GM21825 (cell line): ENCODE results near the gene SEMA5A.
A peak's percentile ranks its signal among the peaks of the same experiment; 100 is the strongest.

Experiments used
- ATAC-seq: cut with Tn5 transposase; IDR thresholded peaks from one replicate; pipeline ENCODE4 v1.9.1; 2021; ENCODE audit warnings: mild to moderate bottlenecking, moderate library complexity; ENCODE audit not compliant: unreplicated experiment

The SEMA5A gene

DNA sequence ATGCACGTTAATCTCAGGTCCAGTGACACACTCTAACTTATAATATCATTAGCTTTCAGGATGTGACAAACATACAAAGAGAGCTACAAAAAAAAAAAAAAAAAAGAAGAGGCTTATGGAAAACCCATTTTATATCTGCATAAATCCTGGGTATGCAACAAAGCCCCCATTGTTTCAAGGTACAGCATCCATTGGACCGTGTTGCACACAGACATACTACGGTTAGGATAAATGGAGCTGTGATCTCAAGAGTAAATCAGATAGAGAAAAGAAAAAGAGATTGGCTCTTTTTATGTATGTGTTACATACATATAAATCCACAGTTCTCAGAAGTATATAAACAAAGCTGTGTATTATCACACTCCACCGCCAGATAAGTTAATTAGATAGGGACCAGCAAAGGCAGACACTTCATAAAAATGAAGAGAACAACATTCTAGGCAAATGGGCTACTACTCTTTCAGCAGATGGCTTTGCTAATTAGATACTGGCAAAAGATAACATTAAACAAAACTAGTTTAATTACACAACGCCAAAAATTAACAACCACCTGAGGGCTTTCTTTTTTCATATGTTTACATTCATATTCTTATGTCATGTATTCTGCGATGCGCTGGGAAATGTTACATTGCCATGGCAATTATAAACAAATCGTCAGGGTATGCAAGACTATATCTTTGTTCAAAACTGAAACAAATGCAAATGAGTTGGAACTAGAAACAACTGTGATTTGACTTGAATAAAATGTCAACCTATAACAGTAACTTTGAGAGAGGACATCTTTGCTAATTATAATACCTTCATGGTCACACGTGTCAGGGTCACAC is 304.2 kb downstream of the SEMA5A start:
- no peak for ATAC-seq

DNA sequence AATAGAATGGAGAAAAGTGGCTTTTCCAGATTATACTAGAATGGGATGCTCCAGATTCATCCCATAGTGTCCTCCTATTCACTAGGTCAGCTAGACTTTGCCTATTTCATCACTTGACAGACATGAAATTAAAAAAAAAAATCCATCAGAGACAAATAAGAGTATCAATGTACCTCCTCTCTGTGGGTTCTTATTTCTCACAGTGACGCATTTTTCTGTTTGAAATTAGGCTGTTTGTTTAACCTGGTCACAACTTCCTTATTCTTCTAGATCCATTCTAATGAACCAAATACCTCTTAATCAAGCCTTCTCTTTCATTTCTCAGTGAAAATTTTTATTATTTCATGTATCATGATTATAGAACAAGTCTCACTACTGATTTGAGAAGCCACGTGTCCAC is 305.4 kb downstream of the SEMA5A start:
- no peak for ATAC-seq

DNA sequence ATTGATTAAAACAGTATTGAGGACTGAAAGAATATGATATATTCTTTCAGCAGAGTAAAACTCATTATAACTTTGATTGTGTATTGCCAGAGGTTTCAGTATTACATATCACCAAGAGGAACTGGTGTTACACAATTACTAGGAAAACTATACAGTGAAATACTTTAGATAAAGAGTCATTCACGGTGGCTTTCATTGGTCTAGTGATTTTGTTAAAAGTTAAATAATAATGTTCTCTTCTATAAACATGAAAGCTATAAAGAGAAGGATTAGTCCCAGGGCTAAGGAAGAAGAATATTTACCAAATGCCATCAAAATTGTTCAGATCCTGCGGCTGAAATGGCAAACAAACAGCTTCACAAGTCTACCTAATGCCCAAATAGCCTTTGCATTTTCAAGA is 306.2 kb downstream of the SEMA5A start:
- ATAC-seq = no peak

DNA sequence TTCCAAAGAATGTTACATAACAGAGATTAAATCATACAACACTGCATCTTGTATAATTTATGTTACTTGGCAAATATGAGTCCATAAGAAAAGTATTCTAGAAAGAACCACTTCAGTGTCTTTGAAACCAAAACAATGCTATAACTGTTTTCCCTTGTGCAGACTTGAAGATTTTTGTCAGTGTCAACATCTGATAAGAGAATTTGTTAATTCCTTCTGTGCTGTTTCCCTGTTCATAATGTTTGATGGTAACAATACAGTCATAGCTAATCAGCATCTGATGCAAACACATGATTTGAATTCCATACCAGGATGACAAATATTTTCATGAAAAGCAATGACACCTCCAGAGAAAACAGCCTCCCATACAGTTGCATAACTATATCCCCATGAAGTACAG is 306.8 kb downstream of the SEMA5A start:
- ATAC-seq = no peak

DNA sequence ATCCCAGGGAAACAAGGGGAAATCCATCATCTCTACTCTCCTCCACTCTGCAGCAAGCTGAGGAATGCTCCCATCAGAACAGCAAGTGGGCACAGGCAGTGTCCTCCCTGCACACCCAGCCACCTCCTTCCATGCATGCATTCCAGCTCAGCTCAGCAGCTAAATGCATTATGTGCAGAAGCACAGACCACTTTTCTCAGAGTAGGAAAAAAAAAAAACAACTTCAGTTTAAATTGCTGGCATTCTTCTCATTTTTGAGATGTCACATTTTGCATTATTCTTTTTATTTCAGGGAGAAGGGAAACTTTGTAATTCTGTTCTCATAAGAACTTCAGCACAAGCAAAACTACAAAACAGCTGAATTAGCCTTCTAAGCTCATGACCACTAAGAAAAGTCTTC is 312.2 kb downstream of the SEMA5A start:
- ATAC-seq = no peak

DNA sequence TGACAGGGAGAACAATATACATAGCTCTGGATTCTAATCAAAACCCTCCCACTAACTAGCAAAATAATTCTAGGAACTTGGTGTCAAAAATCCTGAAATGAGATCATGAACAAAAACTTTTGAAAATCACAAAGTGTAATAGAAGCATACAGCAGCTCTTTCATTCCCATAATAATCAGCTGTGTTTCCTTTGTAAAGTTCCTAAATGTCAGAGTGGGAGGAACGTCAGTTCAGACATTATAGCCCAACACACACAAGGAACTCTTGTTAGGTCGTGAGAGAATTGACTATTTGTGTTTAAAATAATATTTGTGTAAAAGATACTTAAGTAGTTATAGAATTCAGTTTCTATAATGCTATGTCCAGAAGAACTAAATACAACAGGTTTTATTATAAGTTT is 312.8 kb downstream of the SEMA5A start:
- no peak for ATAC-seq

DNA sequence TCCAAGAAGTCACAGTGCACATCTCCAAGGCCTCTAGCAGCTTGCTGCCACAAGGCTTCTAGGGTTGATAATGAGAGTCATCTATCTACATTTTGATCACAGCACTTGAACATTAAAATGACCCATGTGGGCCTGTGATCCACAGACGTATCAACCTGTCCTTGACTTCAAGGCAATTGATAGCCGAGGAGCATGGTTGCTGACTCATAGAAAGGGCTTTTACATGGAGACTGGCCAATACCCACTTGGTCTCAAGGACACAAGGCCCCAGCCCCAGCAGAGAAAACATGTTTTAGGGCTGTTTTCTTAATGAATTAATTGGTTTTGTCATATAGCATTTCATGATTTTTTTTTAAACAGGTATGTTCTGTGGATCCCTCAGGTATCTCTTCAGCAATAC is 314.0 kb downstream of the SEMA5A start:
- no peak for ATAC-seq

DNA sequence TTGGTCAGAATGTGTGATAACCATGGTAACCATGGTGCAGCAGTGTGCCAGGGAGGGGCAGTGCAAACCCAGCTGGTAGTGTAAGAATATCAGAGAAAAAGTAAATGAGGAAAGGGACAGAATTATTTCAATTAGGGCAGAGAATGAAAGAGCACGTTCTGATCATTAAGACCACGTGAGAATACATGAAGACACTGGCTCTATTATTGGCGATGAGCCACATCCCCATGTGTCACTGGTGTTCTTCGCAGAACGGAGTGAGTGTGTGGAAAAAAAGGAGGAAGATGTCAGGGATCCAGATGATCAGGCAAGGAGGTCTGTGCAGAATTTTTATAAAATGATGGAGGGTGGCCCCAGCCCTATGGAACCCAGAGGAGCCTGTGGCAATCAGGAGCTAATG is 315.5 kb downstream of the SEMA5A start:
- ATAC-seq = no peak

DNA sequence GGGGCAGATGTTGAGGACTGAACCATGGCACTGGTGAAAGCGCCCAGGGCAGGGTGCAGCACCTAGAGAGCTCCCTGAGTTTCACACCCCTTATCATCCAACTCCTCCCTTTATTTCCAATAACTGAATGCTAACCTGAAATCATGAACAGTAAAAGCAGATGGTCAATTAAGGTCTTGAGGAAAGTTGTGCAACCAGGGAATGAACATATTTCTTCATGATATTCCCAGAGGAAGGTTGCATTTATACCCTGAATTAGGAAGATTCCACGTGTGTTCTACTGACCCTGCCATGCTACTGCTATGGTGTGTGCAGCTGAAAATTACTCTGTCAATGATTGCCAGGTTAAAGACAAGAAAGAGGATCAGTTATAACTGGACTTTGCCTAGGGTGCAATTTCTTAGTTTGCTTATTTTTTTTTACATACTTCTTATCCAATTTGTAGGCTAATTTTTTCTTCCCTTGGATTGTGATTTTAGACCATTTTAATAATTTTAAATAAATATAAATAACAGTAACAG is 319.8 kb downstream of the SEMA5A start:
- no peak for ATAC-seq

DNA sequence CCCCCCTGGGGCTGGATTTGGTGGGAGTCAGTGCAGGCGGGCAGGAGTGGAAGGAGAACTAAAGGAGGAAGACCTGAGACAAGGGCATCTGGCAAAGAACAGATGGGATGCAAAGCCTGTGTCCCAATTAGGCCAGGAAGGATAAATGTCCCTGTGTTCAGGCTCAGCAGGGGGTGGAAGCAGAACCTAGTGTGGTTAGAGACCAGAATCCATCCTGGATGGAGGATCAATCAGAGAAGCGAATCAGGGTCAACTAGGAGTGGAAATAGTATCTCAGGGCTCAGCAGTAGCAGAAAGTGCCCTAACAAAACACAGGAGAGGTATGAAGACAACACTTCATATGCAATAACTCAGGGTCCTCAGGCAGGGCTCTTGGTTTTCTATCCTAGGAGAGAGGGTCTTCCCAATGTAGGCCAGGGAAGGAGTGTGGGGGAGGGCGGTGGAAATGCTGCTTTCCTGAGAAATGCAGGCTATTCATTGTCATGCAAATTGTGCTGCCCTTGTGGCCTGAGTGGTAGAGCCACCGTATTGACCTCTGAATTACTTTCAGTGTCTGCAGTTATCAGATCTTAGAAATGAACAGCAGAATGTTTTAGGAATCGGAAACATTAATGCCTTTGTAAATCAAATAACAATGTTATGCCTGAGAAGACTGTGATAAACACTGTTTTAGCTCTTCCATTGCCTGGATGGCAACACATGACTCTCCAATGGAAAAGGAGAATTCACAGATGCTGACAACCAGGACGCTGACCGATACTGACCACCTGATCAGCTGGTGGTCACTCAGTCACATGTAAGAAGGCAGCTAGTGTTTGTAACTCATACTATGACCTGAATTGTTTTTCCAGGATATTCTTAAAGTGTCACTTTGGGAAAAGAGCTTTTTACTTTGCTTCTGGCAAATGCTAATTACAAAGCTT is 323.6 kb downstream of the SEMA5A start:
- no peak for ATAC-seq

DNA sequence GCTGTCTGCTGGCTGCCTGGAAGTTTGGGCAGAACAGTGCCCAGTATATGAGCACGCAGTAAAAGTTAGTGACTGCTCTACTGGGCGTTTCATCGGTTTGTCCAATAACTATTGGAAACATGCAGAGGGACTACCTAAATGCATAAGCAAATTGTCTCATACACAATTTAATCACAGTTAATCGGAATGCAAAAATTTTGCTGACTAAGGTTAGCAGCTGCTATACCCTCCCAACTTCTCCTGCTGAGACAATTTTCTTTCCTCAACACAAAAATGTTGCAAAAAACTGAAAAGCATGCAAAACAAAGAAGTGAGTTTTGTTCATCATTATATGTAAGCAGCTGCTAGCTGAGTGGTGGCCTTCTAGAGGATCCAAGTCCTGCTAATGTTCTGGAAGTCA is 327.5 kb downstream of the SEMA5A start:
- no peak for ATAC-seq

DNA sequence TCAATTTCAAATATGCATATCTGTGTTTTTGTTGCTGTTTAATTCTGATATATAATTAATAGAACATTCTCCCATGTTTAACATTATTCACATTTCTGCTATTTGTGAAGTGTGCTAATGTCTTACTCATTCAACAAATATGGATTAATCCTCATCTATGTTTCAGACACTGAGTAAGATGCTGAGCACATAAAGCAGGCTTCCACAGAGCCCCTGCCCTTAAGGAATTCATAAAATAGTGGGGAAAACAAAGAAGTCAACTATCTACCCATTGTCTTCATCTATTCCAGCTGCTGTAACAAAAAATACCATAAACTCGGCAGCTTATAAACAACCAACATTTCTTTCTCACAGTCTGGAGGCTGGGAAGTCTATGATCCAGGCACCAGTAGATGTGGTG is 333.3 kb downstream of the SEMA5A start:
- ATAC-seq = no peak

DNA sequence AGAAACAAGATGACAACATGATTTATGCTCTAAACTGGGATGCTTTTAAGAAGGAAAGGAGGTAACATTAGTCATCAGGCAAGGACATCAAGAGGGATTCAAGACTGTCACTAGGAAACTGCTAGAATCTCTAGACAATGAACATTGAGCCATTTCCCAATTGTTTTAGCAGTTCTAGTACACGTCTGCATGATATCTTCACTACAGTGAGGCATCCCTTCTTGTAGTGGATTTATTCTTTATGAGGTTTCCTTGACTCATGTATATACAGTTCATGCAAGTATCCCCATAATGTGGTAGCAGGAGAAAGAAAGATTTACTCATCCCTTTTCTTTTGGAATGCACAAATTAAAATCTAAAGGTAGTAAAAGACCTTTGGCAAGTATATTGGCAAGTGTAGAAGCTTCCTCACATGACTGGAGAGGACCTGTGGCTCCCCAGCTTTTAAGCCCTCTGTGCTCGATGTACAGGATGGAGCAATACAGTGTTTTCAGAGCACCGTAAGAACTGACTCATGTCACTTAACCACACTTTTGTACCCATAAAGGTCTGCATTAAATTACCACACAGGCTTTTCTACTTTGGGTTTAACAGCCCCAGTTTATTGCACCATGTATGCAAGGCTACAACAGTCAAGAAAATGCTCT is 335.9 kb downstream of the SEMA5A start:
- ATAC-seq = no peak

DNA sequence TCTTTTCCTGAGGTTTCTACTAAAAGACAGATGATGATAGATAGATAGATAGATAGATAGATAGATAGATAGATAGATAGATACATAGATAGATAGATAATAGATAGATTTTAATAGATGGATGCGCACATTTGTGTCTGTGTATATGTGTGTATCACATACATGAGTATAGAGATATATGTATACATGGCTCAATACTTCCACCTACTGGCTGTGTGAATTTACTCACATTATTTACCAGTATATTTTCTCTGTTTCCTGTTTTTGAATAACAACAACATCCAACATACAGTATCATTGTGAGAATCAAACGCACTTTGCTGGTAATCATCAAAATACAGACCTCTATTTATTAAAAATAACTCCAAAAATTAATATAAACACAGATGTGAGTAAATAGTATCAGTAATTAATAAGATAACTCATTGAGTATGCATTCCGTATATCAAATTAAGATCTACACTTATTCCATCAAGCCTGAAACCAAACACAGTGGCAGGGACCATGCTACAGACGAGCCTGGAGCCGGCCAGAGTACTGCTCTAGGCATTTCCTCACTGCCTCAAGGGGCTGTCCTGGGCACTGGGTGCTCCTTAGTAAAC is 338.0 kb downstream of the SEMA5A start:
- ATAC-seq = peak; percentile 70

DNA sequence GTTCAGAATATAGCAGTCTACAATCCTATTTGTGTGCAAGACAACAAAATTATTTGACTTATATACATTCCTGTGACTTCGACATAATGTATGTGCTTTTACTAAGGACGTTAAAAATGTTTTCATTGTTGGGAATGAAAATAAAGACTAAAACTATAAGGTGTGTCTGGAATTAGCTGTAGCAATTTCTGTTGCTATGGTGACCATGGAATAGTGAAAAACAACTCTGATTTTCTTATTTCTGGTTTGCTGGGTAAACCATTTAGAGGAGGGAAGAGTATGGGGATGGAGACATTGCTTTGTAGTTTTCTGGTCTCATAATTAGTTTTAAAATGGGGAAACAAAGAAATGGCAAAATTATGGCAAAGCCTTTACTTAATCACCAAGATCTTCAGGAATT is 343.2 kb downstream of the SEMA5A start:
- no peak for ATAC-seq

DNA sequence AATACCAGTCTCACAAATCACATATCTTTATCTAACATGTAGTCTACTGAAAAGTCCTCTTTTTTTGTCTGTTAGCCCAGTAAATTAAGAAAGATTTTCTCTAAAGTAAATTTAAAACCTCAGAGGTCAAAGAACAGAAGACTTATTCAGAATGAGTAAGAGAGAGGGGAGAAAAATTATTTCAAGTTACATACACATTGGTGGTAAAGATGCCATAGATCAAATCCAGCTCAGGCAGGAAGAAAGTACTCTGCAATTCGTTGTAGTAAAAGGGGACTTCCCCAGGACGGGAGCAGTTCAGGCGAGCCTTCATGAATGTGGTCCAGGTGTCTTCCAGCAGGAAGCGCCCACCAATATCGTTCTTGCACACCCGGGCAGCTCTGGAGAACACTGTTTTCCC is 344.1 kb downstream of the SEMA5A start:
- no peak for ATAC-seq

DNA sequence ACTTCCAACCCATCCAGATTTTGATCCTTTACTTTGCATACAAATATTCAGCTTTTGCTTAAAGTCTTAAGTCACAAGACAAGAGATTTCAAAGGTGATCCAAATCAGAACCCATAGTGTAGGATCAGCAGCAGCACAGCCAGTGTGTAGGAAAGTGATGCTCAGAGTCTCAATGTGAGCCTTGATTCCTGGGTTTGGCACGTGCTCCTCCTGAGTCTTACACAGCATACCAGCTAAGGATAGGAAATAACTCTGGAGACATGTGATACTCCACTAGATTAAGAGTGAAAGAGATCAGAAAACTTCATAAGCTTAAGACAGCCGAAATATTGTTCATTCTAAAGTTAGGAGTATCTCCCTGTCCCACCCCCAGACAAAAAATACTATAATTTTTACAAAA is 344.9 kb downstream of the SEMA5A start:
- no peak for ATAC-seq

DNA sequence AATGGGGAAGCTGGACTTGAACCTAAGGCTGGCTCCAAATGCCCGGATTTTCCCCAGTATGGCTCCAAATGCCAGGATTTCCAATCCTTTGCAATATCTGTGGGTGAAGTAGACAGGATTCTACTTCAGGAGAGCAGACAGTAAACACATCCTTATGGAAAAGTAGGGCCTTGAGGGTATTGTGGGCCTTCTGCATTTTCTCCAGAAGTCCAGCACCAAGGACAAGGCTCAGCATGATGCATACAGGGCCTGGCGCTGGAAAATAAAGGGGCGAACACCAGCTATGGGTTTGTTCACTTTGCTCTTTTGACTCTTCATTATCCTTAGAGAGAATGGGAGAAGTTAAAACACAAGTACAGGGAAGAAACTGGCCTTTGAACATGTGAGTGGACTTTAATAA is 347.5 kb downstream of the SEMA5A start:
- no peak for ATAC-seq

DNA sequence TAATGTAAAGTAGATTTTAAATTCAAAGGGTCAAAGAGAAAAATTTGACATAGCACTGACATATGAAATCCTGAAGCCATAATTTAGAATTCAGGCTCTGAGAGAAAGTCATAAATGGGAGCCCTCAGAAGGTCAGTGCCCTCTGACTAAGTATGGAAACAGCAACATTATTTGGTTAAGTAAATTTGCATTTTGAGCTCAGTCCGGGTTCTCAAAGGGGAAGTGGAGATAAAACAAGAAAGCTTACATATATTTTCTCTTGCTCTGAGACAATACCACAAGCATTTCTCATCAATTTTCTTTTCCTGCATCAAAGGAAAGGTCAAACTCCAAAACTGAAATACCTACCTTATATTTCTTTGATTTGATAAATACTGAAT is 348.0 kb downstream of the SEMA5A start:
- ATAC-seq = peak; percentile 89

DNA sequence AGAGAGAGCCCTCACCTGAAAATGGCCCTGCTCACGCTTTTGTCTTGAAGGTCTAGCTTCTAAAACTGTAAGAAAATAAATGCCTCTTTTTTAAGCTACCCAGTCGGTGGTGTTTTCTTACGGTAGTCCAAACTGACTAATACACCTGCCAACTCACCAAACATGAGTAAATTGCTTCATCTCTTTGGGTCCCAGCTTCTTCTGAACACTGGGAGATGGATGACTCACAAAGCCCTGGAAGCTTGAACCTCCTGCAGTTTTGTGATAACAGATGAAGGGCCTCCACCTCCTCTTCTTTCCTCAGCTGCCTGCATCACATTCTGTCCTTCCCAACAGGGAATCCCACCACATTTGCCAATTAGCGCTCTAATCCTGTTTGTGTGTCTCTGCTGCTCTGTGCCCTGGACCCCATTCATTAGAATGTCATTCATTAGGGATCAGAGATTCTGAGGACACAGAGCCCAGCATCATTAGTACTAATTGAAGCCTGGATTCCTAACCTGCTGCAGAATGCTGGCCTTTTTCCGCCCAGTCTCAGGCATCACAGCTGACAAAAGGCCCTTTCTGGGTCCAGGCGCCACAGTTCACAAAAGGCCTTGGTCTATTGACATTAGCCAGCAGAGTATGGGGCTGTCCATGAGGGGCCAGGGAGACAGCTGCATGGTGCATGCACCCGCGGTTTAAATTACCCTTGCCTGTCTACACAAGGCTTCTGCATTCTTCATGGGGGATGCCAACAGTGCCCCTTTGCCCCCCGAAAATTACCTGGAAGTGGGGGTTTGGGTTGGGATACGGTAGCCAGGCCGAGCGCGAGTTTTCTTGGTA is 349.3 kb downstream of the SEMA5A start:
- ATAC-seq = no peak
